GM21717 (cell line): ENCODE results near the gene KCNJ1.

Experiments
- ATAC-seq: cut with Tn5 transposase; IDR thresholded peaks from one replicate; pipeline ENCODE4 v1.9.1; 2021; ENCODE audit warnings: mild to moderate bottlenecking, moderate library complexity; ENCODE audit not compliant: unreplicated experiment

Gene KCNJ1

DNA sequence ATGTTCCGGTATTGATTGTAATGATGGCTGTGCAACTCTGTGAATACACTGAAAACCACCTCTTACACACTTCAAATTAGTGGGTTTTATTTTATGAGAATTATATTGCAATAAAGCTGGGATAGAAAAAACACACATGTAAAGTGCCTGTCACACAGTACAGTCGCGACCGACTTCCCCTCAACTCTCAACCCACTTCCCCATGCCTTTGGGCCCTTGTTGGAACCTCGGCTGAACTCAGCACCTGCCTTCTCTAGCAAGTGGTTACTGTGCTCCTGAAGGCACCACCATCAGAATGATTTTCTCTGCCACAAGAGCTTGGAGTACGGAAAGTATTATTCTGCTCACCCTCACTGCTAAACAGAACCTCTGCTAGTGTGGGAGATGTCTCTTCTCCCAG lies 13.5 kb downstream of the KCNJ1 start:
- no peak for ATAC-seq

DNA sequence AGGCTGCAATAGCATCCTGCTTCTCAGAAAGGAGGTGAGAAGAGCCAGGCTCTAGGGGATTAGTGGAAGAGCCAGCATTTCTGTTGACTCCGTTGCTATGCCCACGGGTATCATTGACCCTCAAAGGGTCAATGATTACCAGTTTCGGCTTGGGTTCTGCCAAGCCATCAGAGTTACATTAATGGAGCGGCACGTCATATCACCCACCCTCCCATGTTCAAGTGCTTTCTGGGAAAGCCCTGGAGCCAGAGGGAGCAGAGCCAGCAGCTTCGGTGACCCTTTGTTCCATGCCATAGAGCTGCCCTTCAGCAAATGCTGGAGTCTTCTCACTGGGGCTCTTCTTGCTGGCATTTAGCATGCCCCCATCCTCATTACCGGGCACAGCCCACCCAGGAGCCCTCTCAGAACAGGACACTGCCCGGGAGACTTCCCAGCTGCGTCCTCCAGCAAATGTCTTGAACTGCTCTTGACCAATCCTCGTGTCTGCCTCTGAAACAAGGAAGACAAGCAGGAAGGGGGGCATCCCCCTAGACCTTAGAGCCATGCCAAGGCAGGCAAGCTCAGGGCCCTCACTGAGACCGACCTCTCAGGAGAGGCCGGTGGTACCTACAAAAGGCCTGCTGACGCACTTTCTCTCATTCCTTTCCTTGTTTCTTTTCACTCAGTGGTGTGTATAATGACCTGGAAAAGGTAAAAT lies 14.6 kb downstream of the KCNJ1 start:
- ATAC-seq = no peak

DNA sequence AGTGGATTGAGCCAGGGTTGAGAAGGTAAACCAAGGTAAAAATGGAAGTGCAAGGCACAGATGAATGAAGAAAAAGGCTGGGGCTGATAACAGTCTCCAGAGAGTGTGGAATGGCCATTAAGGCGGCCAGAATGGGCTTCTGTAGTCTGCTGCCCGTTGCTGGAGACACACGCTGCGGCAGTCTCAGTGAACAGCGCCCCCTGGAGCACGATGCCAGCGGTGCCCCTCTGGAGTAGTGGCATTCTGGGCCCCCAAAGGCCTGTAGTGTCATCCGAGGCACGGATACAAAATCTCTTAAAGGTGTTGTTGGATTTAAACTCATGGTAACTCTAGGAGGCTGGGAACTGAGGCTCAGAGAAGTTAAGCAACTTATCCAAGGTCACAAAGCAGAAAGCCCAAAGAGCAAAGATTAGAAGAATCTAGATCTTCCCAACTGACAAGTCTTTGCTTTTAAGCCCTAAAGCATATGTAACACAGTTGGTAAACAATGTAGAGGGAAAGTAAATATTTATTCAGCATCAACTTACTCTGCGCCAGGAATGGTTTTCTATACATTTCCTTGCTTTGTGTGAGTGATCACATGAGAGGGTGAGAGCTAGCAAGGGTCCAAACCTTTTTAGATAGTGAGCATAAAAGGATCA lies 18.2 kb downstream of the KCNJ1 start:
- ATAC-seq = peak; percentile 77

DNA sequence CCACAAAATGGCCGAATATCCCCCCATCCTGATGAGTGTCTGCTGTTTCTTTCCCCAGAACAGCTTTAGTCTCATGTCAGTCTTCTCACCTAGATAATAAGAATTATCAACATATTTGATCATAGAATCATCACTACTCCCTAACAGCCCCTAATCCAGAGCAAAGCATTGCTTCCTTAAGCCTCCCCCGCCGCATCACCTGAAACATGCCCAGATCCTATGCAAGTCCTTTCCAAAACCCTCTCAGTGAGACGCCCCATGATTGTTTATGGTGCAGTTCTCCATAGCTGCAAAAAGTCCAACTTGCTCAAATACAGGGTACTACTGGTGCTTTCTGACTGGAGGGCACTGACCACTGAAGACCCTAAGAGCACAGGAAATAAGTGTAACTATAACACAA lies 20.1 kb downstream of the KCNJ1 start:
- no peak for ATAC-seq

DNA sequence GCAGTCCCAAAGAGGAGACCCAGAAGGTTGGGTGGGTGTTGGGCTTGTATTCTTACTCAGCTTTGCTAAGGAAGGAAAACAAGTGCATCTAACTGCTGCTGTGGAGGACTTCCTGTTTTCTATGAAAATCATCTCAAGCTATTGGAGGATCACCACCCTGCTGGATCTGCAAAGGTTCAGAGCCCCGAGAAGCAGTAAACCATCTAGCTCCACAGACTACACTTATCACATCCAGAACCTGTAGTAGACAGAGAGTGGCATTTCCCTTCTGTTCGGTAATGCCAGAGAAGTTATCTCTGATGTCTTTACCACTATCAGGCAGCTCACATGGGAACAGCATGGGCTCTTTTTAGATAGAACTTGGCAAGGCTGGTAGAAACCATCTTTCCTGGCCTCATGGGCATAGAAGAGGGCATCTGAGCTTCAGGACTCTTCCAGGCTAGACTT lies 21.7 kb downstream of the KCNJ1 start:
- ATAC-seq = no peak

GRCh38 chr11:128843198-128843785 lies 23.8 kb downstream of the KCNJ1 start:
- no peak for ATAC-seq

- peak; percentile 62 for ATAC-seq
Measured at GRCh38 chr11:128841461-128842072, 25.5 kb downstream of the KCNJ1 start.

DNA sequence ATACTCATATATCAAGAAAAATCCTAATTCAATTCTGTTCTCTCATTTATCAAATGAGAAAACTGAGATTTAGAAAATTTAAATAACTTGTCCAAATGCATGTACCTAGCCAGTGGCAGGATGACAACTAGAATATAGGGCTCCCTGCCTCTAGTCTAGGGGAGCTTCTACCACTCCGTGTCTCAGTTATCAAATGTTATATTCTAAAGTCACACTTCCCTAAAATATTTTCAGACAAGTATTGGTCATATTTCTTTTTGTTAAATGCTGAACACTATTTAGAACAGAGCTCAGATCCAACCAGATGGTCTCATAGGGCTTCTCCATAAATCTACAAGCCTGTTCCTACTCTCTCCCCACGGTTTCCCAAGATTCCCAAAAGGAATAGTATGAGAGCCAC lies 26.3 kb downstream of the KCNJ1 start:
- peak; percentile 25 for ATAC-seq

GRCh38 chr11:128840137-128840536 lies 27.0 kb downstream of the KCNJ1 start:
- ATAC-seq = no peak

DNA sequence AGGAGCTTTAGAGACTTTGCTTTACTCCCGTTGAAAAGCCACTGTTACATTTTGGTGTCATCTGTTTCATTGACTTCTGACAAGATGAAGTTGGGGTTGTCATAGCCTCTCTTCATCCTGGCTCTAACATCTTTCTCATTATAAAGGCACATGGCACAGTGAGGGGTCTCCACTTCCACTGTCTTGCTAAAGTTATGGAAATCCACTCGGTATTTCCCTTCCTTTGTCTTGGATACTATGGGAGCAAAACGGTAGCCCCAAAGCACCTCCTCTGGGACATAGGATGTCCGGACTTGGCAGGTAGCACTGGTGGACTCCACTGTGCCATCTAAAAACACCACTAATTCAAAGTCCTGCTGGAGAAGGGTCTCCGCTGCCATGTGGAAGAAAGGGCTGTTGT lies 28.0 kb downstream of the KCNJ1 start:
- ATAC-seq = no peak

- ATAC-seq = no peak
Measured at GRCh38 chr11:128837627-128838026, 29.5 kb downstream of the KCNJ1 start.

DNA sequence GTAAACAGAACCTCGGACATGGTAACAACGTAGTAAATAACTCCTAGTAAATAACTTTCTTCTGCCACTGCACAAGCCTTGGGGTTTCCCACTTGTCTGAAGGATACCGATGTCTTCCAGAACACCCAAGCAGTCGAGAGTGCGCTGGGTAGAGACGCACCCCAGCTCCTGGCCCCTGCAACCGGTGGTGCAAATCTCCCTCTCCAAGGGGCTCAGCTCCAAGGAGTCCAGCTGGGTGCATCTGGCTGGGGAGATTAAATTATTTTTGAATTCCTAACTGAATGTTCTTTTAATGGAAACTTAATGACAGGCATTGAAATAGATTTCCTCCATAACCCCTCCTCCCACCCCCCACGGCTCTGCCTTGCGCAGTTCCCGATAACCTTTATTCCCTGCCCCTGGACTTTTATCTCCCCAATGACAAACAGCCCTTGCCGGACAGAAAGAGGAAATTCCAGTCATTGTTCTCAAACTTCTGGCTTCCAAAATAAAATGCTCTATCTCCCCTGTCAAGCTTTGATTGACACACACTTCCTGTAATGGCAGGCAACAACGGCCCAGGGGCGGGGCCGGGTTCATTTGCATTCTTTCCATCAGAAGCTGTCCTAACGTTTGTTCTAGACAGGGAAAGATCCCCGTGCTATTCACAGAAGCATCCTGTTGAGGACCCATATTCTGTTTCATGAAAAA lies 31.2 kb downstream of the KCNJ1 start:
- ATAC-seq = no peak

DNA sequence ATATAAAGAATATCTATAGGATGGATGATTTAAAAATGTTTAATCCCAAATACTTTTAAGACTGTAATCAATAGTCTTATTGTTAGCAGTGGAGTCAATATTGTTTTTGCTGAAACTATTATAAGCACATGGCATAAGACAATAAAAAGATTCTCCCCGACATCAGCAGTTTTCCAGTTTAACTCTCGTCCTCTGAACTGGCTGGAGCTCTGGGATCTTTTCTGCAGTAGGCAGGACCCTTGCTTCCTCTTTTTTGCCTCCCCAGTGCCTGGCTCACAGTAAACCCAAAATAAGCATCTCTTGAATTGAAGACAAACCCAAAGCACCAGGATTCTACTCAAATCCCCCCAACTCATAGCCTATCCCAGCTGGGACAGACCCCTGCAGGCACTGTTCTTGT lies 32.9 kb downstream of the KCNJ1 start:
- ATAC-seq = no peak

GRCh38 chr11:128832121-128832497 lies 35.0 kb downstream of the KCNJ1 start:
- peak; percentile 51 for ATAC-seq

- peak; percentile 77 for ATAC-seq
Measured at GRCh38 chr11:128831174-128832120, 35.6 kb downstream of the KCNJ1 start.

- ATAC-seq = peak; percentile 18
Measured at GRCh38 chr11:128830290-128831173, 36.6 kb downstream of the KCNJ1 start.

GRCh38 chr11:128828350-128828749 lies 38.7 kb downstream of the KCNJ1 start:
- ATAC-seq = no peak

DNA sequence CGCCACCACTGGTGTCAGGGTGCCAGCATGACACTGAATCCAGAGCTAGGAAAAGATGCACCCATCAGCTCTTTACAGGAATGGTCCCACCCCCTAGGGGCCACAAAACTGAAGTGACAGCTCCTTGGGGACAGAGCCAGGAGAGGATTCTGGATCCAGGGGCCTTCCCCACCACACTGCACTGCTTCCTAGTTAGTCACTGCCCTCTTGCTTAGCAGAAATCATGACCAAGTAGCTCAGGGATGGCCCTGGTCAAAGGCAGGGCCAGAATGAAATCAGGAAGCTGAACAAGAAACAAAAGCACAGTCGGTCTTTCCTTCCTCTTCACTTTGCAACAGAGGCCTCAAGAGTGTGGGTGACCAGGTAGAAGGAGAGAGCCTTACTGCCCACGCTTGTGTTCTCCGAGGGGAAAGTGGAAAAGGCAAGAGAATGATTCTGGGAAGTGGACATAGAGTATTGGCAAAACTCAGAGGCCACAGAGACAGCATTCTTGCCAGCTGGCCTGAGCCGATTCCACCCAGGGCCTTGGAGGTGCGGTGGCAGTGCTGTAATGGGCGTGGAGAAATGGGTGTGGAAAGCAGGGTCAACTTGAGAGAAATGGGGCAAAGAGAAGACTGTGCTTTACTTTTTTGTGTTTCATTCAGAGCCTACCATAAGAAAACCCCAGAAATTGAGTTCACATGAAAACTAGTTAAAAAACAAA lies 39.8 kb downstream of the KCNJ1 start:
- no peak for ATAC-seq
